Non-pigmented ciliary epithelial cell (primary cell): ENCODE measurements around the gene WDR77.
A peak's percentile ranks its signal among the peaks of the same experiment; 100 is the strongest.

Experiments used
- DNase-seq: peaks from one replicate; pipeline ENCODE4 v3.0.0-alpha.2; 2010; ENCODE audit warnings: low read depth

Gene WDR77

DNA sequence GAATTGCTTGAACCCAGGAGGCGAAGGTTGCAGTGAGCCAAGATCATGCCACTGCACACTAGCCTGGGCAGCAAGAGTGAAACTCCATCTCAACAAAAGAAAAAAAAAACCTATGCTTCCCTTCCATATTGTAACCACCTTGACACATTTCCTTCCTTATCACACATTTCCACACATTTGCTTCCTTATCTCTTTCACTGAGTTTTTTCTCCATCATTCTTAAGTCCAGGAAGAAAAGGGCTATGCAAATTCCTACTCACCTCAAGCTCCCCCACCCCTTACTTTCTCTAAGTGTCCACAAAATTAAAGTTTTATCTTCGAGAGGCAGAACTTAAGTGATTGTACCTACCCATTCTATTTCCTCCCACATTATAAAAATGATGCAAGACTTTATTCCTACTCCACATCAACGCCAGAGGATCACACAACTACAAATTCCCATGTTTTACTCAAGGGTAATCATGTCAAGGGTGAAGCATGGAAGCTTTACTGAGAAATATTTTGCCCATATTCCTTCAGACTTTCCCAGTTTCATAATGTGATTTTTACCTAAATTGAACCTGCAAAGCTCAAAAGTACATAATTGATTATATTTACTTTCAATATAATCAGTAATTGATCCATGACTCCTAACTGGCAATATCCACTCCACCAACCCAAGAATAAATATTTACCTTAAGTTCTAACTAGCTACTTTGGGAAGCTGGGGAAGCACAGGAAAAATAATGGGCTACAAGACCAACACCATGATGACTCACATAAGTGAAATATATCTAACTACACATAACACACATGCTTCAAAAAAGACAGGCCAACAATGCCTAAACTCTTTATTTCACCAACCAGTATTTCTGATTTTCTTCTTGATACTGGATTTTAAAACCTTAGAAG is 9.3 kb downstream of the WDR77 start:
- no peak for DNase-seq

DNA sequence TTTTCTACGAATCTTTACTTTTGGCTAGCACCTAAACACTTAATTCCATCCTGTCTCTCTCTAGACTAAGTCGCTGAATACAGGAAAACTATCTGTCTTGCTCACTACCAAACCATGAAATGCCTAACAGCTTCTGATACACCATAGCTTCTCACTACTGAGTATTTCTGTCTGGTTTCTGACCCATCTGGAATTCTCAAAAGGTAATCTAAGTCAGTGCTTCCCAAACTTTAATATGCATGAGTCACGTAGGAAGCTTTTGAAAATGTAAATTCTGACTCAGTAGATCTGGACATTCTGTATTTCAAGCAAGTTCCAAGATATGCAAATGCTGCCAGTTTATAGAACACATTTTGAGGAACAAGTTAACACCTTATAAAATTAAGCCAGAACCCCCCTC is 12.3 kb downstream of the WDR77 start:
- DNase-seq: no peak

DNA sequence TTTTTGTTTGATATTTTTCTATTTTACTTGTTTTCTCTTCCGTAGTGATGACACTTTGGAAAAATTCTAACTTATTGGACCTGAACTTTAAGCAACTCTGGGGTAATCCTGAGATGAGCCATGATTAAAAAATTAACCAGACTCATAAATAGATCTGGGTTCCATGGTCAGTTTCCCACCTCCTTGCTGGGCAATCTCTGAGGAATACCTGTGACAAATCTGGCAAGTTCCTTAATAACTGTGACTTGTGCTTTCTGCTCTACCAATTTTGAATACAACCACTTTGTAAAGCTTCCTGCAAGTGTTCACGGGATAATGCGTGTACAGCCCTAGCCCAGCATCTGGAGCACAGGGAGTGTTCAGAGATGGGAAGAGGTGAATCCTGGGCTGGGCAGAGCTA is 24.8 kb downstream of the WDR77 start:
- DNase-seq: no peak

DNA sequence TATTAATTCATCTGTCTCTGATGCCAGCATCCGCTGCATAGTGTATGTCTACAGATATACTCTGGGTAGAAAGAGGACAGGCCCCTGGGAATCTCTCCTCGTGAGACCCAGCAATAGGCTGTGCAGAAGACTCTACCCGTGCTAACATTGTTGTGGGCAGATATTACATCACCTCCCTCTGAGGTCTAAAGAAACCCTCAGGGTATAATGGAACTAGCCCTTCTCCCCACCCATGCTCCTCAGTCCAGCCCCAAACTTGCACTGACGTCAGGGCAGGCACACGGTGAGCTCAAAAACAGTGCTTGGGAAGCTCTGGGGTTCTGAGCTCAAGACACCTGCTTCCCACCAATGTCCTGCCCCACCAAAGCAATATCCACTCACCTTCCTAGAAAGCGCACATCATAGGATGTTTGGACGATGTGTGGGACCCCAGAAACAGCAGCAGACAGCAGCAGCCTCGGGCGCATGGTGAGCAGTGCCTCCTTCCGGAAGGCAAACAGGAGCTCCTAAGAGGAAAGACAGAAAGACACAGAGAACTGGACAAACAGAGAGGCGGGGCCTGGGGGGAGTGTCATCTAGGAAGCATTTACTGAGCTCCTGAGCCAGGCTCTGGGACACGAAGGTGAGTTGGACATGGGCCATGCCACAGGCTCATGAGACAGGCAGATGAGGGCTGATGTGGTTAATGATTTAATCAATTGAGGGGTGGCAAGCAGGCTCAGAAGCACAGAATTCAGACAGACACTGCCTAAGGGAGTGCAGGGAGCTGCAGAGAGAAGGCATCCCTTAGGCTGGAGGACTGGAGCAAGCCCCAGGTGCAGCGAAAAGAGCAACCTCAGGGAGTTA is 26.3 kb downstream of the WDR77 start:
- DNase-seq: no peak

DNA sequence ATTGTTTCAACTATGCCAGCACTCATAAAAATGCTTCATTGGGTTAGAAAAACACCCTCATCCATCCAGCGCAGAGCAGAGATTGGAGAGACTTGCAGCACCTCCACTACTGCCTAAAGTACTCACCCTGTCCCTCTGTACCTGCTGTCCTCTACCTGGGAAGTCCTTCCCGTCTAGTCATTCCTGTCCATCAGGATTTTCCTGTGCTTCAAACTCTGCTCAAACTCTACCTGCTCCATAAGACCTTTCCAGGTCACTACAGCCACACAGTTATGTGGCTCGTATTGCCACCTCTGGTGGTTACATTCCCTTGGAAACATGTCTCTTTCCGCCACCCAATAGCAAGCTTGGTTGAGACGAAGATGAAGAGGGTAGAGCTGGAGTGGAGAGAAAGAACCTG is 28.7 kb downstream of the WDR77 start:
- no peak for DNase-seq

DNA sequence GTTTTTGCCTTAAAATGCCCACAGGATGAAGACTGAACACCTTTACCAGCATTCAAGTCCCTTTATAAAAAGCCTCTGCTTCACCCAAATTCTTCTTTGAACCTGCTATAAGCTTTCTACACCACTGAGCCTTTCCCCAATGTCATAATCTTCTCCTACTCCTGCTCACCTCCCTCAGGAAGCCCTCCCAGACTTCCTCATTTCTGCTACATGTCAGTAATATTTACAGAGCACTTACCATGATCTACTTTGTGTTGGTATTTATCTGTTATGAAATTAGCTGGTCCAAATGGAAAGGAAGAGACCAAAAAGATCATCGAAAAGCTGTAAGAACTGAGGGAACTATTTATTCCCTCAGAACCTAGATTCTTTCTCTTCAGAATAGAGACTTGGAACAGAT is 30.0 kb downstream of the WDR77 start:
- DNase-seq: no peak

DNA sequence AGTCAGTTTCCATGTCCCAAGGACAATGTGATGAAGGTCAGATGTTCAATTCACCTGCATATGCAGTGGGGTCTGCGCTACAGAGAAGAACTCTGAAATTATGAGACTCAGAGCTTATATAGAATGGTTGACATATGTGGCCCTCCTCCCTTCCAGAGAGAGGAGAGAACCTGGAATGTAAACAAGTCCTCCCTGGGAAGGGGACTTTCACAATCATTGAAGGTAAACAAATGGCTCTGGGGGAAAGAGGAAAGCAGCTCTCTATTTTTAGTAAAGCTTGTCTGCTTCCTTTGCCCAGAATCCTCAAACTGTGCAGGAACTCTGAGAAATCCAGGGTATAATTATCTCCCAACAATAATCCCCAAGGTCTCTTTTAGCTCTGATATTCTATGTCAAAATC is 31.3 kb downstream of the WDR77 start:
- DNase-seq: no peak

DNA sequence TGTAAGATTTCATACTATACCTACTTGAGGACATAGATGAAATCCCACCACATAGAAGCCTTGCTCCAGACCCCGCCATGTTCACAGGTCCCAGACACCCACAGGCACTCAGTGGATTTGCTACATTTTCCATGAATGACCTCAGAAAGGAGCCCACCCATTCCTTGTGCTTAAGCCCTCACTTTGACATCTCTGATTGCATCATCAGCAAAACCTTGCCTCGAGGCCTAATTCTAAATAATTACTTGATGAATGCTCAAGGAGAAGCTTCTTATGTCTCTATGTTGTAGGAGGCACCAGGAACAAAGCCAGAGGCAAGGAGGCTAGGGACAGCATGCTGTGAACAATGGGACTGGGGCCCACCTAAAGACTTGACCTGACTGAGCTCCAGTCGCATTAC is 33.6 kb downstream of the WDR77 start:
- DNase-seq: no peak

DNA sequence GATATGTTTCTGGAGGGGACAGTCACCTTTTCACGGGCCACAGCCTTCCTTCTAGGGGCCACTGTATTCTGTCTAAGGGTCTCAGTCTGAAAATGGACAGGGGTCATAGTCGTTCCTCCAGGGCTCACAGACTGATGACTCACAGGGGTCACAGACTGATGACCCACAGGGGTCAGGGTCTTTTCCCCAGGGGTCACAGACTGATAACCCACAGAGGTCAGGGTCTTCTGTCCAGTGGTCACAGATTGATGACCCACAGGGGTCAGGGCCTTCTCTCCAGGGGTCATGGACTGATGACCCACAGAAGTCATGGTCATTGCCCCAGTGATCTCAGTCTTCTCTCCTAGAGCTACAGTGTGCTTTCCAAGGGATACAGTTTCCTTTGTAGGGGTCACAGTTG is 34.3 kb downstream of the WDR77 start:
- DNase-seq: no peak

DNA sequence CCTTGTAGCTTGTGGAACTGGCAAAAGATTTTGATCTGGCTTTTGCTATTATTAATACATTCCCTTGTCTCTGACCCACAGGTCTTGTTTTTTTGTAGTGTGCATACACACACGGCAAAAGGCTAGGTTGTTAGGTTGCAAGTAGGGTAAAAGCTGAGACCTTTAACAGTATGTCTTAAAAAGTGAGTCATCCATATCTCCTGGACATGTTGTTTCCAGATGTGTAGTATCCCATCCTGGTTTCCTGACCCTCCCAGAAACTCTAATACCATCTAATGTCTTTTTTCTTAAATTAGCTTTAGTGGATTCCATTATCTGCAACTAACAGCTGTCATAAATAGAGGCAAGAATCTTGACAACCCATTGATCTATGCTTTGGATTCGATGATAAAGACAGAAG is 36.2 kb downstream of the WDR77 start:
- DNase-seq: no peak

DNA sequence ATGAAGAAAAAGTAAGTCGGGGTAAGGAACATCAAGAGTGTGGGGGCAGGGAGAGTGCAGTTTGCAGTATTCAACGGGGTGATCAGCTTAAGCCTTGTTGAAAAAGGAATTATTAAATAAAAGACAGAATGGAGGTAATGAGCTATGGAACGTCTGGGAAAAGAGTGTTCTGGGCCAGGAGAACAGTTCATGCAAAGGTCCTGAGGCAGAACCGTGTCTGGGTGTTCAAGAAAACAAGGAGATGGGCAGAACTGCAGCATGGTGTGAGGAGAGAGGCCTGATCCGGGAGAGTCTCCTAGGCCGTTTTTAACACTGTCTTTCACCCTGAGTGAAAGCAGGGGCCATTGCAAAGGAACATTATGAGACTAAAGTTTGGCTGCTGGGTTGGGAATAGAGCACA is 41.8 kb downstream of the WDR77 start:
- no peak for DNase-seq

DNA sequence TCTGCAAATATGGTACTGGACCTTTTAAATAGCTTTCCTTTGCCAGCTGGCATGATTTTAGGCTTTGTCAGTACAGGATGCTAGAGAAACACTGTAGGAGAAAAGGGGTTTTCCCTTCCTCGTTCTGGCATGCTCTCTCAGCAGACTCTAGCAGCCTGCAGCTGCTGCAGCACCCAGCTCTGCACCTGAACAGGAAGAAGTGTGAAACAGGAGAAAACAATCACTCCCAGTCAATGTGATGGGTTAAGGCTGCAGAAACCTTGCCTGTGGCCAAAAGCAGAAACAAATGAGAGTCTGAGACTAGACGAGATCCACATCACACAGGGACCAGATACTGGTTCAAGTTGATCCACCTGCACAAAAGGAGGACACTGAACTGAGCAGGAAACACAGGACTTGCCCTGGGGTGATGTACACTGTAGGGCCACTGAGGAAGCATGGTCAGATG is 42.7 kb downstream of the WDR77 start:
- peak; percentile 1 for DNase-seq

DNA sequence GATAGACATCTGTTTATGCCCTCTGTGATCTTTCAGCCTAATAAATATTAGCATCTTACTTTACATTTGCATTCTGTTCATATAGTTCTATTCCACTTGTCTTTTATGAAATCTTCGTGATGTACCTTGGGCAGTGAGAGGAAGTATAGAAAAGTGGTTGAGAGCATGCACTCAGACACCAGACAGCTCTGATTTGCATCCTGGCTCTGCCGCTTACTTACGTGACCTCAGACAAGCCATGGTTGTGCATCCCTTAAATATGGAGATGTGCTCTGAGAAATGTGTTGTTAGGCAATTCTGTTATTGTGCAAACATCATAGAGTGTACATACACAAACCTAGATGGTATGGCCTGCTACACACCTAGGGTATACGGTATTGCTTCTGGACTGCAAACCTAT is 44.5 kb downstream of the WDR77 start:
- no peak for DNase-seq

DNA sequence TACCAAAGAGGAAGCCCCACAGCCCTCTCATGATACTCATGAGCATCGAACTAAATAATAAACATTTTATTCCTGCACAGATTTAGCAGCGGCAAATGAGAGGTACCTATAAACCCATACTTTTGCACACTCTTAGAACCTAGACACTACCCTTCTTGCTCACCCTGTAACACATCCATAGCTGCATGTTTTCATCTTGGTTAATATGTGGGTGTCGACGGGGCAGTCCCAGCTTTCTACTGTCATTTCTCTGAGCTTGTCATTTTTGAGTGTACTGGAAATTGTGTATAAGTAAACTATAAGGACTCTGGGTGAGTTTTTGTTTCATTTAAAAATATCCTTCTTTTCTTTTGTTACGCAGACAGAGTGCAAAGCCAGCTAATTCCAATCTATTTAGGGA is 47.0 kb downstream of the WDR77 start:
- DNase-seq: no peak

DNA sequence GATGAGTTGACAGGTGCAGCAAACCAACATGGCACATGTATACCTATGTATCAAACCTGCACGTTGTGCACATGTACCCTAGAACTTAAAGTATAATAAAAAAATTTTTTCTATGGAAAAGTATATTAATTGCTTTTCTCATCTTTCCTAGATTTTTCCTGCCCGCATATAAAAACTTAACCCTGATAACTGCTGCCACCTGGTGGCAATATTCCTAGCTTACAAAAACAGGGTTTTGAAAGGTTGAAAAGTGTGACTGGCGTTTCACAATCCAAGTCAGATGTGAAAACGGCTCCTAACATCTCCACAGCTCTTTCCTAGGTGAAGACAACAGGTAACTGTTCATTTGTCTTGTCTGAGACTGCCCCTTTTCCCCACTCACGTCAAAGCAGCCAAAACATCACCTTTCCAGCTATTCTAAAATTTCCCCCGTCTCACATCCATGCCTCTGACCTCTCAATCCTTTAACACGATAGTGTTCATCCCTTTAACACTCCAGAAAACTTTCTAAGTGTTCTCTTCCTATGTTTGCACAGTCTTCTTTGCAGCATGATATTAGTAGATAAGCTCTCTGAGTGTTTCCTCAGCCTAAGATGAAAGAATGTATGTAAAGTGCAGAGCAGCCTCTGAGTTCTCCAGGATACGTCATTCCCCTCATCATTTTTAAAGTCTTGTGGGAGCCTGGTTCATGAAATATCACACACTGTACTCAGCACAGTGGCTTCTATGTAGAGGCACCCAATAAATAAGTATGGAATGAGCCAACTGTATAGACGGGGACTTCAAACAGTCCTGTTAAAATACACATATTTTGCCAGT is 49.1 kb downstream of the WDR77 start:
- DNase-seq: peak; percentile 5

DNA sequence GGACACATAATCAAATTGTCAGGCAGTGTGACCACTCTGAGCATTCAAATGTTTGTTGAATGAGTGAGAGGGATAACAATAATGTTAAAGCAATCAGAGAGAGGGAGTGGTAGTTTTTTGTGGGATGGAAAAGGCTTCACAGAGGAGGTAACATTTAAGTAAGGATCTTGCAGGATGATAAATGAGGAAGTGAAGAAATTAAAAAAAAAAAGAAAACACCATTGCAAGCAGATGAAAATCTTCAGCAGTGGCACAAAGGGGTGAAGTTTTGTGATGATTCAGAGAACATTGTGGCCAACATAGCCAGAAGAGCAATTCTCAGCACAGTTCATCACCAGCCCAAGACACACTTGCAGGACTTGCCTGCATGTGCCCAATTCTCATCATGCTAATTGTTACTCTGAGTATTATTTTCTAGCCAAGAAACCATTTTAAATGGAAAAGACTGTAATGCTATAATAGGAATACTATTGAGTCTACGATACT is 56.6 kb downstream of the WDR77 start:
- no peak for DNase-seq

DNA sequence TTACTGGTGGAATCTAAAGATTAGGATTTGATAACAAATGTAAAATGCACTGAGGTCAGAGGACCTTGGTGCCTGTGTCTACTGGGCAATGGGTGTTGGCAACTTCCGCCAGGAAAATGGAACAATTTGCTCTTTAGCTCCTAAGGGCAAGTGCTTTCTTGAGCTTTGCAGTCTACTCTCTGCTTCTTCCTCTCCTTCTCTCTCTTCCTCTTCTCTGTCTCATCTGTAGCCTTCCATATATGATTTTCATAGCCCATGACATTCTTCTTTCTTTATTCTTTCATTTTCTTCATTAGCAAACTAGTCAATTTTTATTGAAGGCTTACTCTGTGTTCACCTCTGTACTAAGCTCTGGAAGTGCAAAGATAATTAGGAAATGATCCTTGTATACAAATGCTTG is 57.0 kb downstream of the WDR77 start:
- DNase-seq: no peak
